Measurements from ENCODE around the gene PROB1.
A peak's percentile ranks its signal among the peaks of the same experiment; 100 is the strongest.

- TF ChIP-seq, protein P1, sequence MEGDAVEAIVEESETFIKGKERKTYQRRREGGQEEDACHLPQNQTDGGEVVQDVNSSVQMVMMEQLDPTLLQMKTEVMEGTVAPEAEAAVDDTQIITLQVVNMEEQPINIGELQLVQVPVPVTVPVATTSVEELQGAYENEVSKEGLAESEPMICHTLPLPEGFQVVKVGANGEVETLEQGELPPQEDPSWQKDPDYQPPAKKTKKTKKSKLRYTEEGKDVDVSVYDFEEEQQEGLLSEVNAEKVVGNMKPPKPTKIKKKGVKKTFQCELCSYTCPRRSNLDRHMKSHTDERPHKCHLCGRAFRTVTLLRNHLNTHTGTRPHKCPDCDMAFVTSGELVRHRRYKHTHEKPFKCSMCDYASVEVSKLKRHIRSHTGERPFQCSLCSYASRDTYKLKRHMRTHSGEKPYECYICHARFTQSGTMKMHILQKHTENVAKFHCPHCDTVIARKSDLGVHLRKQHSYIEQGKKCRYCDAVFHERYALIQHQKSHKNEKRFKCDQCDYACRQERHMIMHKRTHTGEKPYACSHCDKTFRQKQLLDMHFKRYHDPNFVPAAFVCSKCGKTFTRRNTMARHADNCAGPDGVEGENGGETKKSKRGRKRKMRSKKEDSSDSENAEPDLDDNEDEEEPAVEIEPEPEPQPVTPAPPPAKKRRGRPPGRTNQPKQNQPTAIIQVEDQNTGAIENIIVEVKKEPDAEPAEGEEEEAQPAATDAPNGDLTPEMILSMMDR (IDR thresholded peaks at IDR 0.05; ENCODE audit: poor library complexity), result no peak
- peak; percentile 26 for TF ChIP-seq EZH2phosphoT487 (IDR thresholded peaks at IDR 0.05; ENCODE audit: low read depth, severe bottlenecking, unreplicated experiment)
- peak; percentile 38 for TF ChIP-seq EZH2 (IDR thresholded peaks at IDR 0.05; ENCODE audit: borderline replicate concordance)
These were observed 1.3 kb downstream of the PROB1 start for GRCh38 chr5:139393497-139394122.

All from hepatocyte (in vitro differentiated cells).